Smooth muscle cell (in vitro differentiated cells): Measurements from ENCODE around the gene FOXM1. TPM values are rescaled to one million over a fixed set of nuclear protein-coding genes. Genes with fewer than 3 reads are reported as not detected.

ENCODE experiments used
- DNase-seq: peaks from one replicate; lab custom pipeline; 2025; ENCODE audit not compliant: unreplicated experiment; lab: John Stamatoyannopoulos, UW
- H2AFZ ChIP-seq: fragments of 200-600 bp; sonication (generic); 2 replicates; pipeline ENCODE4 v1.6.0; 2016; ENCODE audit warnings: antibody characterized with exemption, low read depth, mild to moderate bottlenecking
- H3F3A ChIP-seq: fragments of 200-600 bp; sonication (generic); 2 replicates; pipeline ENCODE4 v1.6.0; 2017; ENCODE audit warnings: antibody characterized with exemption, low read depth
- H3K27ac ChIP-seq: fragments of 200-600 bp; sonication (generic); 2 replicates; pipeline ENCODE4 v1.5.1; 2016; ENCODE audit warnings: low read depth, mild to moderate bottlenecking
- H3K27me3 ChIP-seq: fragments of 200-600 bp; sonication (generic); 2 replicates; pipeline ENCODE4 v1.6.1; 2016; ENCODE audit warnings: low read depth, mild to moderate bottlenecking
- H3K36me3 ChIP-seq: fragments of 200-600 bp; sonication (generic); 2 replicates; pipeline ENCODE4 v1.5.1; 2016; ENCODE audit warnings: low read depth
- H3K4me1 ChIP-seq: fragments of 200-600 bp; sonication (generic); 2 replicates; pipeline ENCODE4 v1.5.1; 2016; ENCODE audit warnings: low read depth
- H3K4me2 ChIP-seq: fragments of 200-600 bp; sonication (generic); 2 replicates; pipeline ENCODE4 v1.6.0; 2016; ENCODE audit warnings: mild to moderate bottlenecking
- H3K4me3 ChIP-seq: fragments of 200-600 bp; sonication (generic); 2 replicates; pipeline ENCODE4 v1.5.1; 2016; ENCODE audit warnings: mild to moderate bottlenecking
- H3K79me2 ChIP-seq: fragments of 200-600 bp; sonication (generic); 2 replicates; pipeline ENCODE4 v1.6.0; 2016; ENCODE audit warnings: low read depth, mild to moderate bottlenecking
- H3K9ac ChIP-seq: fragments of 200-600 bp; sonication (generic); 2 replicates; pipeline ENCODE4 v1.6.0; 2016; ENCODE audit warnings: low read depth
- H3K9me3 ChIP-seq: fragments of 200-600 bp; sonication (generic); replicated peaks from 2 replicates; pipeline ENCODE4 v1.5.1; 2016; ENCODE audit warnings: low read depth
- H4K20me1 ChIP-seq: fragments of 200-600 bp; sonication (generic); 2 replicates; pipeline ENCODE4 v1.6.0; 2016; ENCODE audit warnings: low read depth
- CTCF ChIP-seq: fragments of 200-600 bp; sonication (generic); IDR thresholded peaks from 2 replicates; pipeline ENCODE4 v1.5.1; 2017; ENCODE audit warnings: borderline replicate concordance, mild to moderate bottlenecking, antibody characterized with exemption; ENCODE audit not compliant: insufficient read depth, poor library complexity, severe bottlenecking
- WGBS: methylation state at CpG from one replicate; pipeline ENCODE4 v1.1.7; 2016; ENCODE audit warnings: low lambda C conversion rate; 5-methylcytosine and 5-hydroxymethylcytosine counted together
- polyA plus RNA-seq: library from polyadenylated mRNA; unstranded; fragments of >200 nt; fragmentation: Nextera tagmentation; extraction: Ambion mirVana; gene quantifications from 2 replicates; pipeline ENCODE4 v1.2.1, GENCODE V29; 2016
- total RNA-seq: library from RNA; depleted of rRNA; stranded (reverse); fragments of >200 nt; gene quantifications from 2 replicates; pipeline ENCODE4 v1.2.3, GENCODE V29; 2014

FOXM1 gene
- total and polyA plus RNA-seq, 2 experiments from 2014 or later = 3.7 to 8.1 TPM

- Histone ChIP-seq H3K4me1 (no peaks in the 10 kb centered on the region), H3K9me3 (no peaks in the 10 kb centered on the region), H3K4me2 (no peak overlapping the region), H3K27ac (no peak overlapping the region), H3F3A (no peaks in the 10 kb centered on the region), H3K36me3 (no peaks in the 10 kb centered on the region), H3K79me2 (no peaks in the 10 kb centered on the region), H3K4me3 (no peak overlapping the region), H2AFZ (no peak overlapping the region), H3K27me3 (no peaks in the 10 kb centered on the region), H3K9ac (no peak overlapping the region), H4K20me1 (no peaks in the 10 kb centered on the region)
- DNase-seq = no peak
- 98% methylated on average over 7 of the region's 7 CpGs for WGBS
- TF ChIP-seq CTCF = no peak
Observed at GRCh38 chr12:2862876-2863275, 14.1 kb downstream of the FOXM1 start.

- H3K27ac ChIP-seq = no peak overlapping the region
- H3K9ac ChIP-seq = no peak overlapping the region
- H3K9me3 ChIP-seq = no peaks in the 10 kb centered on the region
- no peaks in the 10 kb centered on the region for H3F3A ChIP-seq
- H3K4me3 ChIP-seq = no peak overlapping the region
- H3K79me2 ChIP-seq = no peaks in the 10 kb centered on the region
- H3K27me3 ChIP-seq = no peaks in the 10 kb centered on the region
- no peak overlapping the region for H2AFZ ChIP-seq
- no peaks in the 10 kb centered on the region for H3K36me3 ChIP-seq
- DNase-seq = no peak
- H4K20me1 ChIP-seq = no peaks in the 10 kb centered on the region
- H3K4me1 ChIP-seq = peaks cover 4% of the 10 kb centered on the region
- no peak overlapping the region for H3K4me2 ChIP-seq
- no peak for TF ChIP-seq CTCF
Observed at GRCh38 chr12:2860170-2860569, 16.8 kb downstream of the FOXM1 start.

GRCh38 chr12:2858944-2859421 lies 18.0 kb downstream of the FOXM1 start:
- TF ChIP-seq CTCF = no peak
- Histone ChIP-seq H3K79me2 (no peaks in the 10 kb centered on the region), H3F3A (no peaks in the 10 kb centered on the region), H3K4me1 (peaks cover 4% of the 10 kb centered on the region), H3K9ac (no peak overlapping the region), H3K36me3 (no peaks in the 10 kb centered on the region), H3K9me3 (no peaks in the 10 kb centered on the region), H2AFZ (no peak overlapping the region), H3K27me3 (no peaks in the 10 kb centered on the region), H3K4me2 (no peak overlapping the region), H3K27ac (no peak overlapping the region), H3K4me3 (no peak overlapping the region), H4K20me1 (no peaks in the 10 kb centered on the region)
- DNase-seq = no peak
- WGBS = 93% methylated on average over 12 of the region's 12 CpGs

- Histone ChIP-seq H3K27ac (no peak overlapping the region), H3K36me3 (no peaks in the 10 kb centered on the region), H2AFZ (no peak overlapping the region), H3K4me2 (no peak overlapping the region), H3K9ac (no peak overlapping the region), H3K79me2 (no peaks in the 10 kb centered on the region), H3F3A (no peaks in the 10 kb centered on the region), H3K4me3 (no peak overlapping the region), H4K20me1 (no peaks in the 10 kb centered on the region), H3K9me3 (no peaks in the 10 kb centered on the region), H3K27me3 (no peaks in the 10 kb centered on the region), H3K4me1 (peaks cover 4% of the 10 kb centered on the region)
- 91% methylated on average over 2 of the region's 2 CpGs for WGBS
- DNase-seq = no peak
- TF ChIP-seq CTCF = no peak
Observed at GRCh38 chr12:2858334-2858733, 18.6 kb downstream of the FOXM1 start.
